Keratinocyte (primary cell): Measurements from ENCODE around the gene XRCC2.

Experiments
- CTCF ChIP-seq, 3 experiments: IDR thresholded peaks in 1 of 3; conservative IDR thresholded peaks in 1 of 3; optimal IDR thresholded peaks in 1 of 3; 2 replicates in 2 of 3; 3 replicates in 1 of 3; pipeline versions ENCODE3 to v1.5.1; 2011; ENCODE audit warnings: low read length in 3 of 3, mild to moderate bottlenecking in 3 of 3, moderate library complexity in 2 of 3, control low read depth in 1 of 3, inconsistent platforms in 1 of 3; ENCODE audit not compliant: insufficient read depth in 2 of 3; ENCODE audit errors: extremely low read depth in 1 of 3
- EZH2 ChIP-seq: IDR thresholded peaks from one replicate; pipeline ENCODE4 v1.6.1; 2012; ENCODE audit warnings: inconsistent platforms, mild to moderate bottlenecking, low read length, moderate library complexity

GRCh38 chr7:152675759-152676636 is at the start of gene XRCC2:
- TF ChIP-seq CTCF (optimal IDR thresholded peaks at IDR 0.05 in 1 of 3, IDR thresholded peaks at IDR 0.05 in 1 of 3, conservative IDR thresholded peaks at IDR 0.05 in 1 of 3; ENCODE audit: extremely low read depth in 1 of 3, insufficient read depth in 2 of 3, low read length in 3 of 3) (no peak), EZH2 (no peak)
